GM12891 (cell line): Measurements from ENCODE around the gene WDR4.

Experiments
- POLR2A ChIP-seq: IDR thresholded peaks from 2 replicates; pipeline ENCODE4 v1.6.1; 2011; ENCODE audit warnings: low read depth, low read length, control low read depth
- POLR2AphosphoS5 ChIP-seq: IDR thresholded peaks from 2 replicates; pipeline ENCODE4 v1.6.1; 2011; ENCODE audit warnings: low read depth, low read length, control low read depth
- SPI1 ChIP-seq: IDR thresholded peaks from 2 replicates; pipeline ENCODE4 v1.6.1; 2011; ENCODE audit warnings: low read depth, low read length, control low read depth
- TAF1 ChIP-seq: IDR thresholded peaks from 2 replicates; pipeline ENCODE4 v1.6.1; 2011; ENCODE audit warnings: low read depth, low read length, control low read depth

DNA sequence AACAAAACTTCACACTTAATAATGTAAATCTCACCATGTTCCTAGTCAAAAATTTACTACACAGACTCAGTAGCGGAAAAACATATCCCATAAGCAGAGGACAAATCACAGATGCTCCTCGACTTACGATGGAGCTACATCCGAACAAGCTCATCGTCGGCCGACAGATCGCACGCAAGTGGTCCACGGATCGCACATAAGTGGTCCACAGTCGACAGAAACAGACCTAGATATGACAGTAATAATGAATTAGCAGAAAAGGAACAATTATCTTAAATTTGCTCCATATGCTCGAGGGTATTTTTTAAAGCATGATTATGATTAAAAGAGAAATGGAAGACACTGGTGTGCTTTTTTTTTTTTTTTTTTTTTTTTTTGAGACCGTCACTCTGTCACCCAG, 36.3 kb downstream of the WDR4 start:
- no peak for TF ChIP-seq TAF1
- no peak for TF ChIP-seq POLR2AphosphoS5
- no peak for TF ChIP-seq POLR2A
- no peak for TF ChIP-seq SPI1
